Cardiac septum (tissue), 1 donor: ENCODE measurements around the gene ZNF473. TPM values are rescaled to one million over a fixed set of nuclear protein-coding genes. Genes with fewer than 3 reads are reported as not detected.

ENCODE experiments used
- DNase-seq: peaks from one replicate; pipeline ENCODE4 v3.0.0-alpha.2; 2020; ENCODE audit warnings: low spot score
- intact Hi-C: fragments of 100-400 bp; cut with DNase I; formaldehyde crosslinking; loops from one replicate; pipeline ENCODE4 v1.14.0; 2022
- total RNA-seq: library from RNA; stranded (reverse); fragmentation: NEBNext Ultra II Directional; extraction: Animal tissue kit (Norgen Biotek cat#: 25700); gene quantifications from one replicate; pipeline ENCODE4 v1.2.1, GENCODE V29; 2021
- donor health status: DM: no; HTN: no; CAD: no.

Gene ZNF473
- total RNA-seq, 1 donor from 2014 or later: 3.5 TPM

DNA sequence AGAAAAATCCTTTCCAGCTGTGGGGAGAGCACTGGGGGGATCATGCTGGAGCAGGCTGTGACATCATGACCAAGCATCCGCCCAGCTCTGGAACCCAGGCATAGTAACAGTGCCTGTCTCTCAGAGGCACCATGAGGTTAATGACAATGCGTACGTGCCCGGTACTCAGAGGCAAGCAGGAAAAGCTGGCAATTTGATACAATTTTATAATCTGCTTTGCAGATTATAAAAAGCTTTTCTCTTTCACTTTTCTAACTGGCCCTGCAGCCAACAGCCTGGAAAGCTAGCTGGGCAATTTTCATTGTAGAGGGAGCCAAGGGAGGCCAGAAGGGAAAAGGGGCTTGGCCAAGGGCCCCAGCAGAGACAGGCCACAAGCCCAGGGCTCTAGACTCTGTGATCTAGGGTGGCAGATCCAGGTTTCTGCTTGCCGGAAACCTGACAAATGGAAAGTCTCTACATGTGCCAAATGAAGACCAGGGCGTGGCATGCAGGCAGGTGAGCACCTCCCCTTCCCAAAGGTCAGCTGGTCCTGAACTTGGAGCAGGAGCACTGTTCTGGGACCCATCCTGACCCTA lies 23.3 kb upstream of the ZNF473 start:
- DNase-seq: no peak
- intact Hi-C loops: no loop called here

DNA sequence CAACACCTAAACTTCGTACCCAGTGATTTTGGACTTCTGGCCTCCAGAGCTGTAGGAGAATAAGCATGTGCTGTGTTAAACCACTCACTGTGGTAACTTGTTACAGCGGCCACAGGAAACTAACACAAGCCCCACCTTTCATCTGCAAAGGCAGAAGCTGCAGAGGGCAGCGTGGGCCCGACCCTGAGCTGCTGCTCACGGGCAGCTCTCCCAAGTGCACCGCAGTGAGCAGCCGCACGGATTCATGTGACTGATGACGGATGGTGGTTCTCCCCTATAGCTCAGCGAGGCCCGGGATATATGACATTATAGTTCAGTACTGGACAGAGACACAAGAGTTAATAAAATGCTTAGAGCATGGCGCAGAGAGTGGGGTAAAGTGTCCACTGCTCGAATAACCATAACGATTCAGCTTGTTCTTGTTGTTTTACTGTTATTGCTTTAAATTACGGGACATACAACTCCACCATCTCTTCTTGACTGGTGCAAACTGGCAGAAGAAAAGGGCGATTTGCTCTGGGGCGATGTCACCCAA lies 22.5 kb upstream of the ZNF473 start:
- no peak for DNase-seq
- intact Hi-C loops: no loop called here

DNA sequence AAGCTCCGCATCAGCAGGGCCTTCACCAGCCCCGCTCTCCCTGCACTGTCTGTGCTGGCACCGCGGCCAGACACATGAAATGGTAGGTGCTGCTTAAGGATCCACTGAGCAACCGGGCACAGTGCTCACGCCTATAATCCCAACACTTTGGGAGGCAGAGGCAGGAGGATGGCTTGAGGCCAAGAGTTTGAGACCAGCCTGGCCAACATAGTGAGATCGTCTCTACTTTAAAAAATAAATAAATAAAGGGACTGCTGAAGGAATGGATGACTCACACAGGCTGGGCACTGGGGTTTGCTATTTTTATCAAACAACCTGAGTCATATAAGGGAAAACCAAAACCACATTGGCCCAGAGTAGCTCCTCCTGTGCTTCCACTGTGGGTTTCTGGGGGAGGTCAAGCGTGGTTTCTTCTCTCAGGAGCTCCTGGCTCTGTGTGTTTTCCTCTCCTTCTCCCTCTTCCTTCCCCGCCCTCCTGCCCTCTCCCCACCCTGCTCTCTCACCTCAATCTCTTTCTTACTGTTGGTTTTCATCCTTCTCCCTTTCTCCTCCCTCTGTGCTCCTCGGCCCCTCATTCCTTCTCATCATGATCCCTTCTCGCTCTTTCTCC lies 21.9 kb upstream of the ZNF473 start:
- intact Hi-C loops: no loop called here
- DNase-seq: no peak

DNA sequence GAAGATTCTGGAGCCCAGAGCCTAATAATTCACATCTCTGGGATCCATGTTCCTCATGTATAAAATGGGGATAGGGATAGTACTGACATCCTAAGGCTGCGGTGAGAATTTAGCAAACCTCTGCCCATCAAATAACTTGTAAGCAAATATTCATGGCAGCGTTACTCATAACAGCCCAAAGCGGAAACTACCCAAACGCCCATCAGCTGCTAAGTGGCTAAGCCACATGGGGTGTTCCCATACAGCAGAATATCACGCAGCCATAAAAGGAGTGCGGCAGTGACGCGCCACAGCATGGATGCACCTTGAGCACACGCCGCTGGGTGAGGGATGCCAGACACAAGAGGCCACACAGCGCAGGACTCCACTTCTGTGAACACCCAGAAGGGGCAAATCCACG lies 20.4 kb upstream of the ZNF473 start:
- intact Hi-C loops: no loop called here

DNA sequence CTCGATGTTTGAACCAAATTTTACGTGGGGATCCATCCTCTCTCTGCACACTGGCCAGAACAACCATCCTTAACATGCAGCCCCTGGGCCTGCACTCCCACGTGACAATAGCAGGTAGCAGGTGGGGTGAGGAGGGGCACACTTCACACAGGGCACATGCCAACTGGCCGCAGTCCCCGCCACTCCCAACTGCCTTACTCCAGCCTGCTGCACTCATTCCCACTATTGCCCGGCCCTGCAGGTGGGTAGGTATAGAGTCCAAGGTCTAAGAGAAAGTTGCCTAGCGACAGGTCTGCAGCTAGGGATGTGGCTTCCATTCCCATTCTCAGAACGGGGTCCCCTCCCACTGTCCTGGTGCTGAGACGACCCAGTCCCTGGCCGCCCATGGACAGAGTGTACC lies 18.6 kb upstream of the ZNF473 start:
- intact Hi-C loops: no loop called here
- no peak for DNase-seq

More for the DNA sequence above, 20.4 kb upstream of the ZNF473 start:
- no peak for DNase-seq

DNA sequence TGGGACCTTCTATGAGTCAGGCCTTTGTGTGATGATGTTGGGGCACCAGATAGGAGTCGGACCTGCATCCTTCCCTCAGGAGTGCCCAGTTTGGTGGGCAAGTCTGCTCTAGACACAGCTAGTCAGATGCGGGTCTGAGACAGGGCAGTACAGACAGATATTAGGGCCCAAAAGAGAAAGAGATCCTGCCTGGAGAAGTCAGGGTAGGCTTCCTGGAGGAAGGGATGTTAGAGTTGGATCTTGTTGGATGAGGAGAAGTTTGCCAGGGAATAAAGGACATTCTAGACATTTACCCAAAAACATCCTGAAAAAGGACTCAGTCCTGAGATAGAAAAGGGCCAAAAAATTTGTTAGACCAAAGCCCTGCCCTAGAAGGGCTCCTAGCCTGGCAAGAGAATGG lies 17.9 kb upstream of the ZNF473 start:
- intact Hi-C loops: no loop called here
- no peak for DNase-seq

DNA sequence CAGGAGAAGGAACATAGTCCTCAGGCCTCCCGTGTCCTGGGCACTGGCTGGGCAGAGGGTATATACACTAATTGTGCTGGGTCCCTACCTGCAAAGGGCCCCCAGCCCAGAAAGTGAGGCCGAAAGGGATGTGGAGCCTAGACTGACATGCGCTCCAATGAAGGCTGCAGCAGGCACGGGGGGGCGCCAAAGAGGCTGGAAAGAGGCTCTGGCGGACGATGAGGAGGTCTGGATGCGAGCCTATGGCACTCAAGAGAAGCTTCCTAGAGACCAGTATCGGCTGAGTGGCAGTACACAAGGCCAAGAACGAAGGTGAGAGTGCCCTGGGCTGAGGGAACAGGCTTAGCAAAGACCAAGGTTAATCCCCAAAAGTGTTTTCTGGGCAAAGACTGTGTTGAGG lies 17.3 kb upstream of the ZNF473 start:
- intact Hi-C loops: no loop called here

DNA sequence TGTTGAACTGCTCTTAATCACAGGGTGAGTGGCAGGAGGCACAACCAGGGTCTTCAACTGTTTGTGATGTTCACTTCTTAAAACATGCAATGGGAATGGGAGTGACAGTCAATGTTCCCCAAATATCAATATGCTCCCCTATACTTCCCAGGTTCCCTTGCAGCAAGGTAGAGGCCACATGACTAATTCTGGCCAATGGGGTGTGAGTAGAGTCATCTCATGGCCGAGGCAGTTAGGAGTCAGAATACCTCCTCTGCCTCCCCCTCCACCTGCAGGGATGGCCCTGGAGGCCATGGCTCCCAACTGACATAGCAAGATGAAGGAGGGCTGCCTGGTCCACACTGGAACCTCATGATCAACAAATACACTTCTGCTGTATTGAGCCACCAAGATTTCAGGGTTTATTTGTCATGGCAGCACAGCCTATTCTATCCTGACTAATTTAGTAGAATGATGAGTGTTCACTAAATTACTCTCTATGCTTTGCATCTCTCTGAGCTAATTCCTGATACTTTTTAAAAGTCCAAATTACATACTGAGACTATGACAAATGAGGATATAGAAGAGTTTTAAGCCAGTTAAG lies 9.5 kb upstream of the ZNF473 start:
- DNase-seq: no peak
- intact Hi-C loops: no loop called here

More for the DNA sequence above, 17.3 kb upstream of the ZNF473 start:
- DNase-seq: no peak

DNA sequence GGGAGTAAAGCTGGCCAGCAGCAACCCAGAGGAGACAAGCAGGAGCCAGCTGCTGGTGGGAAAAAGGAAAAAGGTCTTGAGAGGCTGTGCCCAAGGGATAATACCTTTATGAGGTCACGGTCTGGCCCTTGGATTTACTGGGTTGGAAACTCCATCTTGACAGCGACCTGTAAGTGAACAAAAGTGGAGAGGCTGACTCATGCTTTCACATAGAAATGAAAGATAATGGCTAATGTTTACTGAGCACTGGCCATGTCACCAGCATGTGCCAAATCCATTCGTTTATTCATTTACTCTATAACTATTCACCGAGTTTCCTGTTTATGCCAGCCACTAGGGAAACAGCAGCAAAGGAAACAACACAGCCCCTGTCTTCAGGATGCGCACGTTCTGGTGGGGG lies 5.3 kb upstream of the ZNF473 start:
- DNase-seq: no peak
- intact Hi-C loops: no loop called here

DNA sequence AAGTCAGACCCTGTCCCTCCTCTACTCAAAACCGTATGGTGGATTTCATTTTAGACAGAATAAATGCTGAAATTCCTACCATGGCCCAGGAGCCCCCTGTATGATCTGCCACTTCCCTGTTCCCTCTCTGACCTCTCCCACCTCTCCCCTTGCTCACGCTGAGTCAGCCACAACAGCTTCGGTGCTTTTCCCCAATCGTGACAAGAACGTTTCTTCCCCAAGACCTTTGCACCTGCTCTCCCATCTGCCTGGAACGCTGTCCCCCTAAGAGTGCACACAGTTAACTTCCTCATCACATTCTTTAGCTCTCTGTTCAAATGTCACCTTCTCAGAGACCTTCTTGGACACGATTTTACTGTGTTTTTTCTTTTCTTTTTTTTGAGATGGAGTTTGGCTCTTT lies 3.0 kb upstream of the ZNF473 start:
- DNase-seq: no peak
- intact Hi-C loops: no loop called here

DNA sequence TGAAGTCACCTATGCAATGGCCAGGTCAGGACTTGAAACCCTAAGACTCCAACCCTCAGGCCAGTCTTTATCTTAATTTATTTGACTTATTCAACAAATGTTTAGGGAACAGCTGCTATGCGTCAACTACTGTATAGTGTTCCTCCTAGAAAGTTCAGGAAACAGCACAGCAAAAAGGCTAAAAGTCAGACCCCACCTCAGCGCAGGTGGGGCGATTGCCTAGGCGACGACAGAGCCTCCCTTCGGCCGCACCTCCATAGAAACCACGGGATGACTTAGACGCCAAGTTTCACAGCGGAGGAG lies 1.1 kb upstream of the ZNF473 start:
- no peak for DNase-seq
- intact Hi-C loops: loop anchor here (1.0 to 5.0 kb wide), 2 partner anchors 95 to 147 kb away; partner anchors contain the start of genes AKT1S1, ATF5, NUP62 and TBC1D17

DNA sequence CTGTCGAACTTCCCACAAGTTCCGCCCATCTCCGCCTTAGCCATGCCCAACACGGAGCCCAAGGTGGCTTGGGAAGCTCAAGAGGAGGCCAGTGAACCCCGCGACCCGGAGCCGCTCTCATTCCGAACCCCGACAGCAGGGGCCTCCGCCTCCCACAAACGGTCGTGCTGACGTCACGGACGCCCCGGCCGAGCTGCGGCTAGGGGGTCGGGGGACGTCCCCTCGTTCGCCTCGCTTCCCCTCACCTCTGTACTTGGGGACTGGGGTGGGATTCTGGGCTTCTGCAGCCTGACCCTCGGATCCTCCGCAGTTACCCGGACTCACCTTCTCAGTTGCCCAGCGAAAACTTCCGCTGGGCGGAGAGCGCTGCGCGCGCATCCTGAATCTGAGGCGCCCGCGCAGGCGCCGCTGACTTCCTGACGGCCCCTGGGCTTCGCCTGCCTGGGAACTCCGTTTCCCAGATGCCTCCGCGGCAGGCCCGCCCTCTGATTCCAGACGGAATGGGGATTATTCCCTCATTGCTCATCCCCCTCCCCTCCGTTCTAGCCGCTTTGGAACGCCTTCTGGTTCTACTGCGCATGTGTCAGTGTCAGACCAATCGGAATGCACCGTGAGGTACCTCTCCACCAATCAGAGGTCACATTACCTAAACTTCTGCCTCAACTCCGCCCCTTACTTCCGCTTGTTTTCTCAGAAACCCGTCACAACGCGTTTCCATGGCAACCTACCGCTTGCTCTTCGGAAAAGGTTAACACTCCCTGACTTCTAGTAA lies 597 bp upstream of the ZNF473 start, which contains the start of gene VRK3:
VRK3 (minus strand) TSS at position 351 of the 772 bp plus-strand sequence. CDS start 9,210 bp downstream, outside the sequence.
- peak; percentile 99 for DNase-seq
- intact Hi-C loops: loop anchor here (1.0 to 5.0 kb wide), 2 partner anchors 96 to 148 kb away; partner anchors contain the start of genes AKT1S1, ATF5, NUP62 and TBC1D17

DNA sequence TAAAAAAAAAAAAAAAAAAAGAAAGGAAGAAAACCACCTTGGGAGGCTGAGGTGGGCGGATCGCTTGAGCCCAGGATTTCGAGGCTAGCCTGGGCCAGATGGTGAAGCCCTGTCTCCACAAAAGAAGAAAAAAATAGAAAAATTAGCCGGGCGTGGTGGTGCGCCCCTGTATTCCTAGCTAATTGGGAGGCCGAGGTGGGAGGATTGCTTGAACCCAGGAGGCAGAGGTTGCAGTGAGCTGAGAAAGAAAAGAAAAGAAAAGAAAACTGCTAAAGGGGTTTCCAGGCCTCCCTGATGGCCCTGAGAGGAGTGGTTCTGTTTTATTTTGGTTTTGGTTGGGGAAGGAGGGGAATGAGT lies 723 bp downstream of the ZNF473 start:
- no peak for DNase-seq
- intact Hi-C loops: loop anchor here (5.0 kb wide), 1 partner anchor 149 kb away; the partner anchor contains the start of genes AKT1S1 and TBC1D17

DNA sequence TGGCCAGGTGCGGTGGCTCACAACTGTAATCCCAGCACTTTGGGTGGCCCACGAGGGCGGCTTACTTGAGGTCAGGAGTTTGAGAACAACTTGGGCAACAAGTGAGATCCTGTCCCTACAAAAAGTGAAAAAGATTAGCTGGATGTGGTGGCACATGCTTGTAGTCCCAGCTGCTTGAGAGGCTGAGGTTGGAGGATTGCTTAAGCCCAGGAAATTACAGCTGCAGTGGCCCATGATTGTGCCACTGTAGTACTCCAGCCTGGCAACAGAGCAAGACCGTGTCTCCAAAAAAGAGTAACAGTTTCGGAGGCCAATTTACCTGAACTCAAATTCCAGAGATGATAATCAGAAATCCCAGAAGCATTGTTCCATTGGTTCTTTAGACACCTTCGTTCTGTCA lies 4.4 kb downstream of the ZNF473 start:
- DNase-seq: no peak
- intact Hi-C loops: no loop called here

DNA sequence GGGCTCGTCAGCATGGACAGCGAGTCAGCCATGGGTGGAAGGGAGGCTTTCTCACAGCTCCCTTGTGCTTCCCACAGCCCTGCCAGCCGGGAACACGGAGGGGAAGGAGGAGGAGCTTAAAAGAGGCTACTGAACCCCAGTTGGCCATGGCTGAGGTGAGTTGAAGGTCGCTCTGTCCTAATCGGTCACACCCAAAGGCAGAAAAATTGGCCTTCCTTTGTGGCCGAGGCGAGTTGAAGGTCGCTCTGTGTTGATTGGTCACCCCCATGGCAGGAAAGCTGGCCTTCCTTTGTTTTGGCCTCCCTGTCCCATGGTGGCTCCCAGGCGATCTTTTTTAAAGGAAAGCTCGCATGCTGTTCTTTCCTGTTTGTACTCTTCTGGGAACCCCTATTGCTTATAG lies 5.1 kb downstream of the ZNF473 start:
- no peak for DNase-seq
- intact Hi-C loops: no loop called here

DNA sequence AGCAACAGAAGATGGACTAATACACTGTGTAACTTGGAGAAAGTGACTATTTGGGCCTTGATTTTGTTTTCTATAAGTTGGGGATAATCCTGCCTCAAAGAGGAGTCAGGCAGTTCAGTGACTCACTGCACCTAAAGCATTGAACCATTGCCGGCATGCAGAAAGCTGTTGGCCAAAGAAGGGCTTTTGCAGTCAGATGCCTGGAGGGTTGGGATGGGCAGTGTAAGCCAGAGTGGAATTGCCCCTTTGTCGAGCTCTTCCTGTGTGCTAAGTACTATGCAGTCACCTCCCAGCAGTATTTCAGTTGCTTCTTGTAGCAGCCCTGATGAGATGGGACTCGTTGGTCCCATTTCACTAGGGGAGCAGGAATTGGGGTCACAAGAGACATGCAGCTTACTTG lies 11.1 kb downstream of the ZNF473 start:
- intact Hi-C loops: no loop called here
- DNase-seq: no peak

DNA sequence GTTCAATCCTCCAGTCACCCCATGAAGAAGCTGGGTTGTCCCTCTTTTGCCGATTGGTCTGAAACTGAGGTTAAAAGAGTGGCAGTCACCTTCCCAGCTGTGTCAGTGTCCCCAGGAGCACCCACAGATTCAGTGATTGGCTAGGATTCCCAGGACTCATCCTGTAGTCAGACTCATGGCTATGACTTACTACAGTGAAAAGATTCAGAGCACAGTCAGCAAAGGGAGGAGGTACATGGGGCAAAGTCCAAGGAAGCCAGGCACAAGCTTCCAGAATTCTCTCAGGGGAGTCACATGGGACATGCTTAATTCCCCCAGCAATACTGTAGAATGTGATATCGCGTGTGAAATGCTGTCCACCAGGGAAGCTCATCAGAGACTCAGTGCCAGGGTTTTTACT lies 14.2 kb downstream of the ZNF473 start:
- intact Hi-C loops: no loop called here

DNA sequence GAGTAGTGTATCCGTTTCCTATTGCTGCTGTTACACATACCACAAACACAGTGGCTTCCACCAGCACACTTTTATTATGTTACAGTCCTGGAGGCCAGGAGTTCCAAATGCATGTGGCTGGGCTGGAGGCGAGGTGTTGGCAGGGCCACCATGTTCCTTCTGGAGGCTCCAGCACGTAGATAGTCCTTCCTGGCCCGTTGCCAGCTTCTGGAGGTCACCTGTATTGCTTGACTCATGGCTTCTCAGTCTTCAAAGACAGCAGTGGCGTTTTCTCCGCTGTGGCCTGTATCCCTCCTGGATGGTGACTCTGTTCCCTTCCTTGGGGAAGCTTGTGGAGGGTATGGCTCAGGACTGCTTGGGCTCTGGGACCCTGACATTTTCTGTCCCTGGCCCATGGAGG lies 15.2 kb downstream of the ZNF473 start:
- DNase-seq: no peak
- intact Hi-C loops: no loop called here

More for the DNA sequence above, 14.2 kb downstream of the ZNF473 start:
- no peak for DNase-seq

DNA sequence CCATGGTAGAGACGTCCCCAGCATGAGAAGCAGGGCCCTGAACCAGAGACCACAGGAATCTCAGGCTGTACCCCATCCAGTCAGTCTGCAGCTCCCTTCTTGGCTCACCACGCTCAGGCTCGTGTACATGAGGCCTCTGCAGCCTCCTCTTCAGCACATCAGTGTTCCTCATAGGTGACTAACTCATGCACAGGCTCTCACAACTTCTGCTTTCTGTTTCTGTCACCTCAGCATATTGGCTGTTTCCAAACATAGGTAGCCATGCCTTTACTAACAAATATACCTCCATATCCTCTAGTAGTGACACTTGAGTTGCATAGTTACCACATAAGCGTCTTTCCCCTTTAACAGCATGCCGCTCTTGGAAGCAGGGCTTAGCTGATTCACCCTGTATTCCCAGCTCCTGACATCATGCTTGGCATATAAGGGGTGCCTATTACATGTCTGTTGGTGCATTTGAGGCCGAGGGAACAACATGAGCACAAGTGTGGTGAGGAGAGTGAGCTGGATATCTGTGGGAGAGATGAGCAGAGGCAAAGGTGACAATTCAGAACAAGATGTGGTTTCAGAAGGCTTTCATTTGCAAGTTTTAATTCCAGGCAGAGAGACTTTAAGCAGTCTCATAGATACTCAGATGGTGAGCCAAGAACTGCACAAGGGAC lies 16.7 kb downstream of the ZNF473 start:
- intact Hi-C loops: no loop called here

DNA sequence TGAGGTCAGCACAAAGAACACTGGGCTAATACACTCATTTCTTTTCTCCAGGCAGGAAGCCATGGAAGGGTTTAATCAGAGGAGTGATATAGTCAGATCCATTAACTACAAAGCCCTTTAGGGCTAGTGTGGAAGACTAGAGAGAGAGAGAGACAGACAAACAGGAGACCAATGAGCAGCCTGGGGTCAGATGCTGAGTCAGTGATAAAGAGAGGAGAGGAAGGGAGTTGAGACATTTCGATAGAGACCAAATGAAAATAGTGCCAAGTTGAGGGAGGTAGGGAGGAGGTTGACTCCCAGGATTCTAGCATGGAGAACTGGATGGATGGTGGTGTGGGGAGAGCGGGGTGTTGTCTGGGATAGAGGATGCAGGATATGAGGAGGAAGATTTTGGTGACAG lies 18.2 kb downstream of the ZNF473 start:
- intact Hi-C loops: no loop called here

More for the DNA sequence above, 16.7 kb downstream of the ZNF473 start:
- no peak for DNase-seq

More for the DNA sequence above, 18.2 kb downstream of the ZNF473 start:
- DNase-seq: no peak
